Neural cell (in vitro differentiated cells): Measurements from ENCODE around the gene ATF7IP. TPM values are rescaled to one million over a fixed set of nuclear protein-coding genes. Genes with fewer than 3 reads are reported as not detected.

Experiments used
- H2AFZ ChIP-seq: fragments of 200-600, 300-800 bp; sonication (generic), shearing (Covaris generic); 2 replicates; pipeline ENCODE4 v1.6.0; 2014; ENCODE audit warnings: low read depth, mild to moderate bottlenecking, antibody characterized with exemption, low read length, moderate library complexity
- H3F3A ChIP-seq: fragments of 200-600 bp; shearing (Covaris generic); 2 replicates; pipeline ENCODE4 v1.6.1; 2016; ENCODE audit warnings: mild to moderate bottlenecking, moderate library complexity, mixed read lengths, antibody characterized with exemption, low read length; ENCODE audit not compliant: insufficient read depth, poor library complexity, severe bottlenecking
- H3K27ac ChIP-seq: fragments of 200-600, 300-800 bp; sonication (generic), shearing (Covaris generic); 2 replicates; pipeline ENCODE4 v1.5.1; 2014; ENCODE audit warnings: mild to moderate bottlenecking, low read length, moderate library complexity
- H3K27me3 ChIP-seq: fragments of 300-800, 200-600 bp; sonication (generic), shearing (Covaris generic); 2 replicates; pipeline ENCODE4 v1.6.0; 2014; ENCODE audit warnings: mild to moderate bottlenecking, low read depth, low read length, moderate library complexity; ENCODE audit not compliant: insufficient read depth
- H3K36me3 ChIP-seq: fragments of 300-800, 200-600 bp; sonication (generic), shearing (Covaris generic); 2 replicates; pipeline ENCODE4 v1.5.1; 2014; ENCODE audit warnings: mild to moderate bottlenecking, antibody characterized with exemption, low read length, moderate library complexity; ENCODE audit not compliant: insufficient read depth
- H3K4me2 ChIP-seq: fragments of 300-800, 200-600 bp; sonication (generic), shearing (Covaris generic); 2 replicates; pipeline ENCODE4 v1.6.0; 2014; ENCODE audit warnings: mild to moderate bottlenecking, low read length
- H3K4me3 ChIP-seq: fragments of 300-800, 200-600 bp; sonication (generic), shearing (Covaris generic); 2 replicates; pipeline ENCODE4 v1.5.1; 2014; ENCODE audit warnings: mild to moderate bottlenecking, low read length, moderate library complexity
- H3K79me2 ChIP-seq: fragments of 200-600 bp; shearing (Covaris generic); replicated peaks from 2 replicates; pipeline ENCODE4 v1.6.0; 2014; ENCODE audit warnings: mild to moderate bottlenecking, low read length, moderate library complexity; ENCODE audit not compliant: insufficient read depth
- H3K9ac ChIP-seq: fragments of 300-800, 200-600 bp; sonication (generic), shearing (Covaris generic); 2 replicates; pipeline ENCODE4 v1.6.1; 2016; ENCODE audit warnings: mild to moderate bottlenecking, low read length, mixed read lengths
- H3K9me2 ChIP-seq: fragments of 200-600 bp; shearing (Covaris generic); 2 replicates; pipeline ENCODE4 v1.6.1; 2016; ENCODE audit warnings: mild to moderate bottlenecking, low read length, mixed read lengths; ENCODE audit not compliant: insufficient read depth
- H3K9me3 ChIP-seq: fragments of 200-600, 300-800 bp; sonication (generic), shearing (Covaris generic); 2 replicates; pipeline ENCODE4 v1.6.1; 2016; ENCODE audit warnings: mild to moderate bottlenecking, mixed run types, low read length, moderate library complexity, mixed read lengths
- H4K20me1 ChIP-seq: fragments of 200-600 bp; shearing (Covaris generic); 2 replicates; pipeline ENCODE4 v1.6.1; 2016; ENCODE audit warnings: mild to moderate bottlenecking, mixed run types; ENCODE audit not compliant: insufficient read depth
- EP300 ChIP-seq: fragments of 450-650 bp; conservative IDR thresholded peaks from 2 replicates; pipeline ENCODE4 v1.6.1; 2014; ENCODE audit warnings: antibody characterized with exemption, mild to moderate bottlenecking, moderate library complexity; ENCODE audit not compliant: poor library complexity, severe bottlenecking
- EZH2 ChIP-seq: fragments of 200-600, 300-800 bp; shearing (Covaris generic), sonication (generic); IDR thresholded peaks from 2 replicates; pipeline ENCODE4 v1.6.1; 2014; ENCODE audit warnings: antibody characterized with exemption, low read length, borderline replicate concordance, mild to moderate bottlenecking; ENCODE audit not compliant: insufficient read depth, poor library complexity, severe bottlenecking
- MXI1 ChIP-seq: fragments of 450-650 bp; conservative IDR thresholded peaks from 2 replicates; pipeline ENCODE4 v1.6.1; 2014; ENCODE audit warnings: antibody characterized with exemption, mild to moderate bottlenecking; ENCODE audit not compliant: poor library complexity, severe bottlenecking
- POLR2AphosphoS5 ChIP-seq: IDR thresholded peaks from 2 replicates; pipeline ENCODE4 v1.6.1; 2012
- RAD21 ChIP-seq: fragments of 450-650 bp; conservative IDR thresholded peaks from 2 replicates; pipeline ENCODE4 v1.6.1; 2014; ENCODE audit warnings: antibody characterized with exemption, mild to moderate bottlenecking, moderate library complexity
- SMC3 ChIP-seq: fragments of 450-650 bp; conservative IDR thresholded peaks from 2 replicates; pipeline ENCODE4 v1.6.1; 2014; ENCODE audit warnings: antibody characterized with exemption, mild to moderate bottlenecking, moderate library complexity; ENCODE audit not compliant: poor library complexity
- TAF1 ChIP-seq: IDR thresholded peaks from 2 replicates; pipeline ENCODE4 v1.6.1; 2012; ENCODE audit warnings: low read depth
- polyA plus RNA-seq: library from polyadenylated mRNA; depleted of rRNA; stranded (reverse); fragments of >200 nt; gene quantifications from 2 replicates; pipeline ENCODE4 v1.2.3, GENCODE V29; 2014
- TF ChIP-seq, protein P1 (sequence below): IDR thresholded peaks from 2 replicates; pipeline ENCODE4 v1.6.1; 2012; ENCODE audit warnings: borderline replicate concordance
- TF ChIP-seq, protein P2 (sequence below): fragments of 450-650 bp; IDR thresholded peaks from 2 replicates; pipeline ENCODE4 v1.5.1; 2014; ENCODE audit warnings: antibody characterized with exemption, mild to moderate bottlenecking, moderate library complexity; ENCODE audit not compliant: poor library complexity, severe bottlenecking

Gene ATF7IP
- polyA plus RNA-seq, 1 donor from 2014 or later, result 34.8 TPM

DNA sequence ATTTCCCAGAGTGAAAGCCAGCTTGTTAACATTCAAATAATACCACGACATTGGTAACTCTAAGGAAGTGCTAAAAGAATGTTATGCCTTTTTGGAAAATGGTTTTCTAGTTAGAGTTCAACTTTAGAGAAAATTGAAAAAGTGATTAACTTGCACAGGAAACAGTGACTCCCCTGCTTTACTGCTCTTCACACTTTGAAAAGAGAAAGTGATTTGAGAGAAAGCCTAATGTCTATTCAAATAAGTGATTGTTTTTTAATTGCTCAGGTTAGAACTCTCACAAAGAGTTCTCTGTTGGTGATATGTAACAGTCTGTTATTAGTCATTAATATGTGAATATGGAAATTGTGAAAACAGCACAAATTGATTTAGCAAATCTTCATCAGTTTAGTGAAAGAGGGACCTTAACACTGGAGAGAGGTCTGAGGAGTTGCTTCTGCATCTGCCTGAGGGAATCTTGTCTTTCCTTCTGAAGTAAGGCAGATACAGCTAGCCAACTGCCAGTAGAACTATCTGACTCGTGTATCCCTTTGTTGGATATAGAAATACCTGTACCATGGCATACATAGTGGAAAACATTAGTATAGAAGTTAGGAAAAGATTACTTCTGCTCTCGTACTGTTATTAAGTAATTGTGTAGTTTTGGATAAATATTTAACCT lies 25.5 kb downstream of the ATF7IP start:
- H3K27ac ChIP-seq, result no peak overlapping the region
- no peaks in the 10 kb centered on the region for H3K27me3 ChIP-seq
- no peak for TF ChIP-seq MXI1
- no peak for TF ChIP-seq TAF1
- TF ChIP-seq RAD21, result no peak
- TF ChIP-seq EP300, result no peak
- TF ChIP-seq, protein P1, sequence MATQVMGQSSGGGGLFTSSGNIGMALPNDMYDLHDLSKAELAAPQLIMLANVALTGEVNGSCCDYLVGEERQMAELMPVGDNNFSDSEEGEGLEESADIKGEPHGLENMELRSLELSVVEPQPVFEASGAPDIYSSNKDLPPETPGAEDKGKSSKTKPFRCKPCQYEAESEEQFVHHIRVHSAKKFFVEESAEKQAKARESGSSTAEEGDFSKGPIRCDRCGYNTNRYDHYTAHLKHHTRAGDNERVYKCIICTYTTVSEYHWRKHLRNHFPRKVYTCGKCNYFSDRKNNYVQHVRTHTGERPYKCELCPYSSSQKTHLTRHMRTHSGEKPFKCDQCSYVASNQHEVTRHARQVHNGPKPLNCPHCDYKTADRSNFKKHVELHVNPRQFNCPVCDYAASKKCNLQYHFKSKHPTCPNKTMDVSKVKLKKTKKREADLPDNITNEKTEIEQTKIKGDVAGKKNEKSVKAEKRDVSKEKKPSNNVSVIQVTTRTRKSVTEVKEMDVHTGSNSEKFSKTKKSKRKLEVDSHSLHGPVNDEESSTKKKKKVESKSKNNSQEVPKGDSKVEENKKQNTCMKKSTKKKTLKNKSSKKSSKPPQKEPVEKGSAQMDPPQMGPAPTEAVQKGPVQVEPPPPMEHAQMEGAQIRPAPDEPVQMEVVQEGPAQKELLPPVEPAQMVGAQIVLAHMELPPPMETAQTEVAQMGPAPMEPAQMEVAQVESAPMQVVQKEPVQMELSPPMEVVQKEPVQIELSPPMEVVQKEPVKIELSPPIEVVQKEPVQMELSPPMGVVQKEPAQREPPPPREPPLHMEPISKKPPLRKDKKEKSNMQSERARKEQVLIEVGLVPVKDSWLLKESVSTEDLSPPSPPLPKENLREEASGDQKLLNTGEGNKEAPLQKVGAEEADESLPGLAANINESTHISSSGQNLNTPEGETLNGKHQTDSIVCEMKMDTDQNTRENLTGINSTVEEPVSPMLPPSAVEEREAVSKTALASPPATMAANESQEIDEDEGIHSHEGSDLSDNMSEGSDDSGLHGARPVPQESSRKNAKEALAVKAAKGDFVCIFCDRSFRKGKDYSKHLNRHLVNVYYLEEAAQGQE, result no peak
- TF ChIP-seq POLR2AphosphoS5, result no peak
- TF ChIP-seq, protein P2, sequence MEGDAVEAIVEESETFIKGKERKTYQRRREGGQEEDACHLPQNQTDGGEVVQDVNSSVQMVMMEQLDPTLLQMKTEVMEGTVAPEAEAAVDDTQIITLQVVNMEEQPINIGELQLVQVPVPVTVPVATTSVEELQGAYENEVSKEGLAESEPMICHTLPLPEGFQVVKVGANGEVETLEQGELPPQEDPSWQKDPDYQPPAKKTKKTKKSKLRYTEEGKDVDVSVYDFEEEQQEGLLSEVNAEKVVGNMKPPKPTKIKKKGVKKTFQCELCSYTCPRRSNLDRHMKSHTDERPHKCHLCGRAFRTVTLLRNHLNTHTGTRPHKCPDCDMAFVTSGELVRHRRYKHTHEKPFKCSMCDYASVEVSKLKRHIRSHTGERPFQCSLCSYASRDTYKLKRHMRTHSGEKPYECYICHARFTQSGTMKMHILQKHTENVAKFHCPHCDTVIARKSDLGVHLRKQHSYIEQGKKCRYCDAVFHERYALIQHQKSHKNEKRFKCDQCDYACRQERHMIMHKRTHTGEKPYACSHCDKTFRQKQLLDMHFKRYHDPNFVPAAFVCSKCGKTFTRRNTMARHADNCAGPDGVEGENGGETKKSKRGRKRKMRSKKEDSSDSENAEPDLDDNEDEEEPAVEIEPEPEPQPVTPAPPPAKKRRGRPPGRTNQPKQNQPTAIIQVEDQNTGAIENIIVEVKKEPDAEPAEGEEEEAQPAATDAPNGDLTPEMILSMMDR, result no peak
- no peak for TF ChIP-seq EZH2
- TF ChIP-seq SMC3, result no peak
- H2AFZ ChIP-seq, result no peak overlapping the region
- no peak overlapping the region for H3K9ac ChIP-seq
- H3K4me2 ChIP-seq, result no peak overlapping the region
- no peaks in the 10 kb centered on the region for H3K9me3 ChIP-seq
- peaks cover 1% of the 10 kb centered on the region for H3F3A ChIP-seq
- peaks cover 93% of the 10 kb centered on the region for H3K79me2 ChIP-seq
- H3K36me3 ChIP-seq, result no peaks in the 10 kb centered on the region
- no peak overlapping the region for H3K4me3 ChIP-seq
- H3K9me2 ChIP-seq, result no peaks in the 10 kb centered on the region
- no peaks in the 10 kb centered on the region for H4K20me1 ChIP-seq

DNA sequence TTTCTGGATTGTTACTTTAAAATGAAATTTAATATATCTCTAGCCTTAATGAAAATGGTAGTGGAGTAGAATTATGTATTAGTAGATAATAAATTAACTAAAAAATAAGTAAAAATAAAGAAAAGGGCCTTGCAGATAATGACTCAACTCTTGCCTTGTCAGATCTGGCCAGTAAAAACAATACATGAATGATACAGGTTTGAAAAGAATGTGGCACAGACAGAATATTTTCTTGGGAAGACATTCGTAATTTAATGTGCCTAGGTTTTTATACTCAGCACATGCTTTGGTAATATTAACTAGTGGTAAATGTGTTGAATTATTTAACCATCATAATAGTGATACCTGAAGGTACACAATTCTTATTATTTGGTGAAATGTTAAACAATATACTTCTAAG lies 28.3 kb downstream of the ATF7IP start:
- H2AFZ ChIP-seq, result no peak overlapping the region
- H3K4me2 ChIP-seq, result peak overlapping the region; percentile 37
- H3K4me3 ChIP-seq, result peak overlapping the region; percentile 62
- no peaks in the 10 kb centered on the region for H3K9me3 ChIP-seq
- peak overlapping the region; percentile 46 for H3K9ac ChIP-seq
- peaks cover 93% of the 10 kb centered on the region for H3K79me2 ChIP-seq
- no peaks in the 10 kb centered on the region for H3K36me3 ChIP-seq
- H4K20me1 ChIP-seq, result no peaks in the 10 kb centered on the region
- no peak for TF ChIP-seq TAF1
- TF ChIP-seq EZH2, result no peak
- TF ChIP-seq EP300, result no peak
- H3K27me3 ChIP-seq, result no peaks in the 10 kb centered on the region
- no peaks in the 10 kb centered on the region for H3F3A ChIP-seq
- H3K27ac ChIP-seq, result peak overlapping the region; percentile 90
- no peaks in the 10 kb centered on the region for H3K9me2 ChIP-seq
